SK-N-SH (cell line): ENCODE measurements around the gene HEBP2. TPM values are rescaled to one million over a fixed set of nuclear protein-coding genes. Genes with fewer than 3 reads are reported as not detected.

ENCODE experiments used
- CTCF ChIA-PET: fragments of 300-600, 350-600 bp; formaldehyde crosslinking; extraction: SDS; loops from one replicate; lab custom pipeline; 2021; lab: Yijun Ruan, JAX
- POLR2A ChIA-PET: fragments of 350-600 bp; sonication (Branson Sonifier 250); formaldehyde crosslinking; extraction: SDS; loops from one replicate; lab custom pipeline; 2020; ENCODE audit warnings: antibody characterized with exemption, inconsistent platforms; lab: Yijun Ruan, JAX
- DNase-seq: peaks from one replicate; pipeline ENCODE4 v3.0.0; 2012
- H2AFZ ChIP-seq: fragments of 200-600 bp; sonication (generic); 2 replicates; pipeline ENCODE4 v1.8.1; 2016; ENCODE audit warnings: antibody characterized with exemption, mild to moderate bottlenecking, low read depth
- H3F3A ChIP-seq: fragments of 200-600 bp; sonication (generic); replicated peaks from 2 replicates; pipeline ENCODE3; 2016; ENCODE audit warnings: antibody characterized with exemption, mild to moderate bottlenecking; ENCODE audit not compliant: insufficient read depth
- H3K27ac ChIP-seq, 2 experiments: fragments of 200-500 bp in 1 of 2; fragments of 200-600 bp in 1 of 2; sonication (Bioruptor generic) in 1 of 2; sonication (generic), shearing (Covaris generic) in 1 of 2; 2 replicates each; pipeline versions ENCODE4 v1.5.1 to v1.6.1; 2014 to 2016; ENCODE audit warnings: low read depth in 2 of 2, inconsistent platforms in 1 of 2, low read length in 1 of 2, mild to moderate bottlenecking in 1 of 2, mixed read lengths in 1 of 2
- H3K27me3 ChIP-seq: fragments of 200-600 bp; sonication (generic), shearing (Covaris generic); 2 replicates; pipeline ENCODE4 v1.6.1; 2016; ENCODE audit warnings: mixed run types; ENCODE audit not compliant: insufficient read depth
- H3K36me3 ChIP-seq, 2 experiments: fragments of 200-500 bp in 1 of 2; fragments of 200-600 bp in 1 of 2; sonication (Bioruptor generic) in 1 of 2; sonication (generic) in 1 of 2; replicated peaks in 1 of 2; 2 replicates each; pipeline versions ENCODE3 to v1.5.1; 2014 to 2016; ENCODE audit warnings: low read length in 1 of 2, mild to moderate bottlenecking in 1 of 2; ENCODE audit not compliant: insufficient read depth in 2 of 2, control insufficient read depth in 1 of 2
- H3K4me1 ChIP-seq, 2 experiments: fragments of 200-500 bp in 1 of 2; fragments of 200-600 bp in 1 of 2; sonication (Bioruptor generic) in 1 of 2; sonication (generic), shearing (Covaris generic) in 1 of 2; 2 replicates each; pipeline versions ENCODE4 v1.5.1 to v1.6.1; 2014 to 2016; ENCODE audit warnings: low read depth in 1 of 2, low read length in 1 of 2, mixed run types in 1 of 2; ENCODE audit not compliant: insufficient read depth in 2 of 2, control insufficient read depth in 1 of 2
- H3K4me2 ChIP-seq: fragments of 200-600 bp; sonication (generic), shearing (Covaris generic); 2 replicates; pipeline ENCODE4 v1.6.1; 2017; ENCODE audit warnings: mixed run types
- H3K4me3 ChIP-seq, 2 experiments: fragments of 200-500 bp in 1 of 2; fragments of 200-600 bp in 1 of 2; sonication (Bioruptor generic) in 1 of 2; sonication (generic), shearing (Covaris generic) in 1 of 2; 2 replicates each; pipeline versions ENCODE4 v1.5.1 to v1.8.1; 2014 to 2016; ENCODE audit warnings: low read depth in 2 of 2, inconsistent platforms in 1 of 2, low read length in 1 of 2, mild to moderate bottlenecking in 1 of 2, mixed read lengths in 1 of 2, moderate library complexity in 1 of 2
- H3K79me2 ChIP-seq: fragments of 200-600 bp; sonication (generic); 2 replicates; pipeline ENCODE4 v1.8.1; 2017; ENCODE audit warnings: mild to moderate bottlenecking; ENCODE audit not compliant: insufficient read depth
- H3K9ac ChIP-seq: fragments of 200-600 bp; sonication (generic); 2 replicates; pipeline ENCODE4 v1.6.1; 2017; ENCODE audit warnings: mixed run types
- H3K9me2 ChIP-seq: fragments of 200-600 bp; sonication (generic); 2 replicates; pipeline ENCODE4 v1.6.1; 2017; ENCODE audit warnings: mixed run types
- H3K9me3 ChIP-seq: fragments of 200-600 bp; sonication (generic); 2 replicates; pipeline ENCODE4 v1.6.1; 2017; ENCODE audit warnings: mixed run types, mild to moderate bottlenecking, moderate library complexity
- H4K20me1 ChIP-seq: fragments of 200-600 bp; sonication (generic); 2 replicates; pipeline ENCODE4 v1.6.1; 2017; ENCODE audit warnings: mild to moderate bottlenecking, mixed run types; ENCODE audit not compliant: insufficient read depth
- CTCF ChIP-seq: fragments of 200-600 bp; sonication (generic); IDR thresholded peaks from 2 replicates; pipeline ENCODE4 v1.6.1; 2017; ENCODE audit warnings: antibody characterized with exemption, mild to moderate bottlenecking, moderate library complexity
- ELF1 ChIP-seq: IDR thresholded peaks from 2 replicates; pipeline ENCODE4 v1.4.0; 2012
- FOSL2 ChIP-seq: IDR thresholded peaks from 2 replicates; pipeline ENCODE4 v1.4.0; 2012; ENCODE audit warnings: low read depth, mild to moderate bottlenecking, moderate library complexity, borderline replicate concordance
- FOXJ3 ChIP-seq: sonication (generic); formaldehyde crosslinking; IDR thresholded peaks from 2 replicates; pipeline ENCODE4 v1.5.1; 2020; ENCODE audit warnings: mild to moderate bottlenecking, missing genetic modification reagents
- GABPA ChIP-seq: IDR thresholded peaks from 2 replicates; pipeline ENCODE4 v1.4.0; 2012; ENCODE audit warnings: low read depth, mild to moderate bottlenecking
- IRF3 ChIP-seq: fragments of 150-350 bp; IDR thresholded peaks from 2 replicates; pipeline ENCODE4 v1.6.1; 2016; ENCODE audit warnings: mild to moderate bottlenecking, low read depth, low read length
- JUND ChIP-seq: IDR thresholded peaks from 2 replicates; pipeline ENCODE4 v1.4.0; 2012
- MEF2A ChIP-seq: IDR thresholded peaks from 2 replicates; pipeline ENCODE4 v1.4.0; 2012; ENCODE audit warnings: low read depth, borderline replicate concordance
- MXI1 ChIP-seq: IDR thresholded peaks from 2 replicates; pipeline ENCODE4 v1.6.1; 2012; ENCODE audit warnings: mild to moderate bottlenecking, low read depth, low read length, improper control_type of control experiment
- POLR2AphosphoS5 ChIP-seq: IDR thresholded peaks from 2 replicates; pipeline ENCODE4 v1.6.1; 2012; ENCODE audit warnings: low read depth, low read length
- RAD21 ChIP-seq: IDR thresholded peaks from 2 replicates; pipeline ENCODE4 v1.6.1; 2012; ENCODE audit warnings: mild to moderate bottlenecking, low read length
- REST ChIP-seq: IDR thresholded peaks from 2 replicates; pipeline ENCODE4 v1.6.1; 2012; ENCODE audit warnings: mild to moderate bottlenecking, low read depth, low read length, moderate library complexity
- RFX5 ChIP-seq: IDR thresholded peaks from 2 replicates; pipeline ENCODE4 v1.6.1; 2012; ENCODE audit warnings: mild to moderate bottlenecking, improper control_type of control experiment, low read length
- RXRA ChIP-seq: IDR thresholded peaks from 2 replicates; pipeline ENCODE4 v1.4.0; 2012; ENCODE audit warnings: low read depth, mild to moderate bottlenecking, borderline replicate concordance
- SIN3A ChIP-seq: IDR thresholded peaks from 2 replicates; pipeline ENCODE4 v1.6.1; 2012; ENCODE audit warnings: low read depth, mild to moderate bottlenecking, low read length, moderate library complexity, borderline replicate concordance
- SMC3 ChIP-seq: IDR thresholded peaks from 2 replicates; pipeline ENCODE4 v1.6.1; 2012; ENCODE audit warnings: low read depth, low read length, improper control_type of control experiment
- TAF1 ChIP-seq: IDR thresholded peaks from 2 replicates; pipeline ENCODE4 v1.6.1; 2012; ENCODE audit warnings: low read depth, mild to moderate bottlenecking, low read length, moderate library complexity, borderline replicate concordance
- TCF12 ChIP-seq: IDR thresholded peaks from 2 replicates; pipeline ENCODE4 v1.4.0; 2012
- USF1 ChIP-seq: IDR thresholded peaks from 2 replicates; pipeline ENCODE4 v1.4.0; 2012; ENCODE audit warnings: low read depth, borderline replicate concordance
- WGBS: methylation state at CpG from one replicate; pipeline ENCODE4 v1.1.6; 2017; ENCODE audit warnings: low lambda C conversion rate; 5-methylcytosine and 5-hydroxymethylcytosine counted together
- polyA plus RNA-seq, 3 experiments: library from polyadenylated mRNA; depleted of rRNA; stranded (reverse); fragments of >200 nt; gene quantifications; 2 replicates each; pipeline ENCODE4 v1.2.3, GENCODE V29; 2012

The HEBP2 gene
- polyA plus RNA-seq, 1 of the 3 experiments (the other 2 are of a cell fraction): 7.6 TPM

- no peak for TF ChIP-seq RAD21
- TF ChIP-seq, all 33 proteins: peak for 0
Measured at GRCh38 chr6:138421089-138421488, 17.1 kb downstream of the HEBP2 start (continued).

- ChIA-PET POLR2A (no interaction called here), CTCF (interaction anchor here (1.6 kb wide), 1 partner anchor 18 kb away, joined by 6 read pairs; the partner anchor contains the start of gene HEBP2)
- H3K9ac ChIP-seq: no peak overlapping the region
- no peaks in the 10 kb centered on the region for H3K9me3 ChIP-seq
- no peak overlapping the region for H2AFZ ChIP-seq
- no peak for DNase-seq
- peaks cover 16% of the 10 kb centered on the region; the same call in 1 of the 2 replicates for H3K27me3 ChIP-seq
- 31% methylated on average over 10 of the region's 10 CpGs for WGBS
- H3F3A ChIP-seq: no peaks in the 10 kb centered on the region
- no peaks in the 10 kb centered on the region for H3K9me2 ChIP-seq
- peaks cover 0 to 8% of the 10 kb centered on the region in 2 experiments; a peak in 1 of 4 replicates for H3K4me1 ChIP-seq
- H3K36me3 ChIP-seq: no peaks in the 10 kb centered on the region
- H3K4me3 ChIP-seq: no peak overlapping the region
- H3K27ac ChIP-seq: no peak overlapping the region
- no peak for TF ChIP-seq CTCF
- no peak for TF ChIP-seq IRF3
- TF ChIP-seq USF1: no peak
- TF ChIP-seq FOSL2: no peak
- no peak for TF ChIP-seq FOXJ3 (CRISPR knock-in tag)
- no peak for TF ChIP-seq TCF12
- no peak for TF ChIP-seq RAD21
- no peak for TF ChIP-seq GABPA
- TF ChIP-seq TAF1: no peak
- no peak for TF ChIP-seq MEF2A
- TF ChIP-seq RFX5: no peak
- no peaks in the 10 kb centered on the region for H3K79me2 ChIP-seq
- H4K20me1 ChIP-seq: no peaks in the 10 kb centered on the region
- H3K4me2 ChIP-seq: no peak overlapping the region
Measured at GRCh38 chr6:138421608-138422007, 17.6 kb downstream of the HEBP2 start.

GRCh38 chr6:138422861-138423260 lies 18.8 kb downstream of the HEBP2 start:
- H3K9me2 ChIP-seq: no peaks in the 10 kb centered on the region
- no peak overlapping the region for H3K27ac ChIP-seq
- H3K27me3 ChIP-seq: peaks cover 16% of the 10 kb centered on the region; the same call in 1 of the 2 replicates
- H3K4me1 ChIP-seq: peaks cover 0 to 8% of the 10 kb centered on the region in 2 experiments; a peak in 1 of 4 replicates
- no peak overlapping the region for H3K4me3 ChIP-seq
- H3K4me2 ChIP-seq: no peak overlapping the region
- H3K9ac ChIP-seq: no peak overlapping the region
- CTCF ChIA-PET: interaction anchor here (1.5 kb wide), 1 partner anchor 98 kb away, joined by 4 read pairs; no protein-coding TSS in a partner anchor
- no peaks in the 10 kb centered on the region for H3K79me2 ChIP-seq
- H3K9me3 ChIP-seq: no peaks in the 10 kb centered on the region
- H4K20me1 ChIP-seq: no peaks in the 10 kb centered on the region
- H3K36me3 ChIP-seq: no peaks in the 10 kb centered on the region
- no peaks in the 10 kb centered on the region for H3F3A ChIP-seq
- no peak overlapping the region for H2AFZ ChIP-seq
- no peak for DNase-seq
- POLR2A ChIA-PET: no interaction called here
- TF ChIP-seq ELF1: no peak
- no peak for TF ChIP-seq REST
- no peak for TF ChIP-seq JUND
- no peak for TF ChIP-seq GABPA
- no peak for TF ChIP-seq RAD21
- no peak for TF ChIP-seq FOXJ3 (CRISPR knock-in tag)
- no peak for TF ChIP-seq SIN3A
- TF ChIP-seq SMC3: no peak
- no peak for TF ChIP-seq TCF12
- no peak for TF ChIP-seq MXI1
- no peak for TF ChIP-seq POLR2AphosphoS5
- TF ChIP-seq RXRA: no peak
- no peak for TF ChIP-seq IRF3
